Measurements from ENCODE around the gene PDZD2. TPM values are rescaled to one million over a fixed set of nuclear protein-coding genes. Genes with fewer than 3 reads are reported as not detected.
A peak's percentile ranks its signal among the peaks of the same experiment; 100 is the strongest.

PDZD2 gene
- total RNA-seq, 4 donors from 2014 or later, result 10.2 to 15.0 (median 12.2) TPM

DNA sequence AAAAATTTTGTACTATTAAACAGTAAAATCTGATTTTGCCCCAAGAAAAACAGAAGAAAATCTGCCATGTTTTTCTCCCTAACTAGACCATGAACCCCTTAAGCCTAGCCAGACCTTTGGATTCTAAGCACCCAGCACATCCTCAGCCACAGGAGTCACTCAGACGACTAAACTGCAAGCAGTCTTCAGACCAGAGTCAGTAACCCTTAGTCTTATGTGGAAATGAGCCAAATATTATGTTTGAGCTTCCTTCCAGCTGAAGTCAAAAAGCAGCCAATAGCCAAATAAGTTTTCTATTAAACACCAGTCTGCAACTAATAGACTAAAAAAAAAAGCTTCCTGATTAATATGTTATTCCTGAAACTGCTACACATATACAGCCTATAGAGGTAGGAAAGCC is 487.8 kb downstream of the PDZD2 start:
- H3K4me3 ChIP-seq, result no peak overlapping the region
- WGBS, result 32% methylated on average over 1 of the region's 1 CpG
- DNase-seq (ENCODE audit: extremely low spot score), result no peak
- no peaks in the 10 kb centered on the region for H3K9me3 ChIP-seq
- no peak for TF ChIP-seq CTCF (IDR thresholded peaks at IDR 0.05)
- no peak for TF ChIP-seq POLR2A (IDR thresholded peaks at IDR 0.05; ENCODE audit: low read depth)
- TF ChIP-seq EP300 (IDR thresholded peaks at IDR 0.05), result no peak
- TF ChIP-seq POLR2AphosphoS5 (IDR thresholded peaks at IDR 0.05), result no peak
- intact Hi-C loops (cut with DNase I), result no loop called here
- peaks cover 0 to 45% (median 12%) of the 10 kb centered on the region in 4 donors for H3K36me3 ChIP-seq
- no peak overlapping the region for H3K27ac ChIP-seq (replicated peaks in 1 of 4)
- no peaks in the 10 kb centered on the region for H3K27me3 ChIP-seq
- H3K4me1 ChIP-seq, result peaks cover 40 to 80% (median 67%) of the 10 kb centered on the region in 4 donors

DNA sequence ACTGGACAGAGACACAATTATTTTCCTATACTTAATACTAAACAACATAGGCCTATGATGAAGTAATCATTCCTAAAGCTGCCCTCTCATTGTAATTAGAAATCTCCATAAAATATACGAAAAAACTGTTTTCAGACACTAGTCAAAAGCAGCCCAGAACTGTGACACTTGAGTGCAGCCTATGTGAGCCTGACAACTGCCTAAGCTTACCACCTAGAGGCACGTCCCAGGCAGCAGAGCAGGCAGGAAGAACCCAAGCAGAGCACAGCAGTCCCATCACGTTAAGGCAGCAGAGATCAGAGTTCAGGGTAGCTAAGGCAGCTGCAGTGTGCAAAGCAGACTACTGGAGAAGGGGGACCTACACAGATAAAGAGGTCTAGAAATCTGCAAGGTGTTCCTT is 488.8 kb downstream of the PDZD2 start:
- H3K4me3 ChIP-seq, result no peak overlapping the region
- H3K27ac ChIP-seq (replicated peaks in 1 of 4), result no peak overlapping the region
- peaks cover 0 to 34% (median 11%) of the 10 kb centered on the region in 4 donors for H3K36me3 ChIP-seq
- no peak for DNase-seq (ENCODE audit: extremely low spot score)
- H3K27me3 ChIP-seq, result no peaks in the 10 kb centered on the region
- H3K4me1 ChIP-seq, result peaks cover 41 to 88% (median 72%) of the 10 kb centered on the region in 4 donors
- intact Hi-C loops (cut with DNase I), result no loop called here
- no peaks in the 10 kb centered on the region for H3K9me3 ChIP-seq
- TF ChIP-seq POLR2A (IDR thresholded peaks at IDR 0.05; ENCODE audit: low read depth) (no peak), POLR2AphosphoS5 (IDR thresholded peaks at IDR 0.05) (no peak), EP300 (IDR thresholded peaks at IDR 0.05) (no peak), CTCF (IDR thresholded peaks at IDR 0.05) (no peak)
- 82% methylated on average over 3 of the region's 3 CpGs for WGBS

- TF ChIP-seq EP300 (IDR thresholded peaks at IDR 0.05) (no peak), CTCF (IDR thresholded peaks at IDR 0.05) (no peak), POLR2A (IDR thresholded peaks at IDR 0.05; ENCODE audit: low read depth) (no peak), POLR2AphosphoS5 (IDR thresholded peaks at IDR 0.05) (no peak)
- WGBS, result 73% methylated on average over 7 of the region's 7 CpGs
- Histone ChIP-seq H3K27ac (replicated peaks in 1 of 4) (peak overlapping the region in 2 of 4 donors; percentile 11 to 22), H3K4me3 (no peak overlapping the region), H3K4me1 (peaks cover 33 to 84% (median 74%) of the 10 kb centered on the region in 4 donors), H3K9me3 (no peaks in the 10 kb centered on the region), H3K27me3 (no peaks in the 10 kb centered on the region), H3K36me3 (peaks cover 0 to 36% (median 12%) of the 10 kb centered on the region in 4 donors)
- intact Hi-C loops (cut with DNase I), result no loop called here
- no peak for DNase-seq (ENCODE audit: extremely low spot score)
These were observed 490.2 kb downstream of the PDZD2 start for GRCh38 chr5:32129074-32129598.

DNA sequence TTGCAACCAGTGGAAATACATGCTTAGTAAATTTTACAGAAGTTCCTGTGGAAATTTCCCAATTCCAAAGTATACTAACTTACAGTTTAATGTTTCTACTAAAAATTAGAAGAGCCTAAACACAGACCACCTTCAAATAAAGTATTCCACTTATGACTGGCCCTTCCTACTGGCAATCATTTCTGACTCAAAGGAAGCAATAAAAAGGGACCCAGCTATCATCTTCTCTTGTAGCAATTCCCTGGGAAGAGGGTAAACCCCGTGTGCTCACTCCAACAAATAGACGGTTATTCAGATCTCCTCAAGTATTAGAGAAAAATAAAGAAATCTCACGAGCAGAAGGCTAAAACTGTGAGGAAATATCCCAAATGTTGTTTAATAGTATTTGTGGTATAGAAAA is 491.9 kb downstream of the PDZD2 start:
- peaks cover 29 to 76% (median 70%) of the 10 kb centered on the region in 4 donors for H3K4me1 ChIP-seq
- intact Hi-C loops (cut with DNase I), result no loop called here
- TF ChIP-seq CTCF (IDR thresholded peaks at IDR 0.05) (no peak), EP300 (IDR thresholded peaks at IDR 0.05) (no peak), POLR2A (IDR thresholded peaks at IDR 0.05; ENCODE audit: low read depth) (no peak), POLR2AphosphoS5 (IDR thresholded peaks at IDR 0.05) (no peak)
- H3K4me3 ChIP-seq, result no peak overlapping the region
- WGBS, result 89% methylated on average over 3 of the region's 3 CpGs
- no peak overlapping the region for H3K27ac ChIP-seq (replicated peaks in 1 of 4)
- no peaks in the 10 kb centered on the region for H3K27me3 ChIP-seq
- peaks cover 7 to 39% (median 20%) of the 10 kb centered on the region in 4 donors for H3K36me3 ChIP-seq
- DNase-seq (ENCODE audit: extremely low spot score), result no peak
- H3K9me3 ChIP-seq, result no peaks in the 10 kb centered on the region

DNA sequence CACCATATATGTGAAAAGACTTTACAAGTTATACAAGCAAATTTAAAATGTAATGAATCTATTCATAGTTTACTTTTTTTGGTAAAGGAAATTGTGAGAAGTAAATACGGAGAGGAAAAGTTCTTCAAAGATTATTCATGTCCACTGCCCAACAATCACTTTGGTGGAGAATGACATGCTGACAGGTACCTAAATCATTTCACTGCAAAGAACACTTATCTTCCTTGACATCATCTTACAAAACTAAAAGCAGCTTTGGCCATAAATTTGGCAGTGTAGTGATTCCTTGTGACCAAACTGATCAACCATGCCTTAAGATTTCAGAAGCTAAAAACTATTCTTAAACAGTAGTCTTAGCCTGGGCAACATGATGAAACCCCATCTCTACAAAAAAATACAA is 492.7 kb downstream of the PDZD2 start:
- TF ChIP-seq POLR2AphosphoS5 (IDR thresholded peaks at IDR 0.05) (no peak), CTCF (IDR thresholded peaks at IDR 0.05) (no peak), EP300 (IDR thresholded peaks at IDR 0.05) (no peak), POLR2A (IDR thresholded peaks at IDR 0.05; ENCODE audit: low read depth) (no peak)
- 72% methylated on average over 1 of the region's 1 CpG for WGBS
- Histone ChIP-seq H3K27me3 (no peaks in the 10 kb centered on the region), H3K4me1 (peaks cover 27 to 77% (median 73%) of the 10 kb centered on the region in 4 donors), H3K9me3 (no peaks in the 10 kb centered on the region), H3K4me3 (no peak overlapping the region), H3K36me3 (peaks cover 7 to 32% (median 18%) of the 10 kb centered on the region in 4 donors), H3K27ac (replicated peaks in 1 of 4) (no peak overlapping the region)
- intact Hi-C loops (cut with DNase I), result no loop called here
- no peak for DNase-seq (ENCODE audit: extremely low spot score)

Measured in esophagus muscularis mucosa (tissue), 4 donors.